Adipose tissue (tissue), 3 donors: ENCODE results near the gene GTSE1. TPM values are rescaled to one million over a fixed set of nuclear protein-coding genes. Genes with fewer than 3 reads are reported as not detected.

Experiments
- H3K27ac ChIP-seq: one replicate; pipeline ENCODE4 v1.5.1; 2013; ENCODE audit warnings: low read depth, low read length
- WGBS, 3 donors: extraction: QIAGEN DNeasy Blood & Tissue Kit; methylation state at CpG; one replicate each; pipeline ENCODE4 v1.1.7; 2013; 5-methylcytosine and 5-hydroxymethylcytosine counted together
- polyA plus RNA-seq, 3 donors: library from polyadenylated mRNA; stranded (reverse); fragments of 200-250 nt; gene quantifications; one replicate each; pipeline ENCODE4 v1.2.3, GENCODE V29; 2013
- donor health status: healthy with polysubstance abuse.
- donor health status: Bipolar disorder and iron deficiency.
- donor health status: healthy.

GTSE1 gene
- polyA plus RNA-seq, 3 donors, result 0.13 to 0.49 (median 0.34) TPM

DNA sequence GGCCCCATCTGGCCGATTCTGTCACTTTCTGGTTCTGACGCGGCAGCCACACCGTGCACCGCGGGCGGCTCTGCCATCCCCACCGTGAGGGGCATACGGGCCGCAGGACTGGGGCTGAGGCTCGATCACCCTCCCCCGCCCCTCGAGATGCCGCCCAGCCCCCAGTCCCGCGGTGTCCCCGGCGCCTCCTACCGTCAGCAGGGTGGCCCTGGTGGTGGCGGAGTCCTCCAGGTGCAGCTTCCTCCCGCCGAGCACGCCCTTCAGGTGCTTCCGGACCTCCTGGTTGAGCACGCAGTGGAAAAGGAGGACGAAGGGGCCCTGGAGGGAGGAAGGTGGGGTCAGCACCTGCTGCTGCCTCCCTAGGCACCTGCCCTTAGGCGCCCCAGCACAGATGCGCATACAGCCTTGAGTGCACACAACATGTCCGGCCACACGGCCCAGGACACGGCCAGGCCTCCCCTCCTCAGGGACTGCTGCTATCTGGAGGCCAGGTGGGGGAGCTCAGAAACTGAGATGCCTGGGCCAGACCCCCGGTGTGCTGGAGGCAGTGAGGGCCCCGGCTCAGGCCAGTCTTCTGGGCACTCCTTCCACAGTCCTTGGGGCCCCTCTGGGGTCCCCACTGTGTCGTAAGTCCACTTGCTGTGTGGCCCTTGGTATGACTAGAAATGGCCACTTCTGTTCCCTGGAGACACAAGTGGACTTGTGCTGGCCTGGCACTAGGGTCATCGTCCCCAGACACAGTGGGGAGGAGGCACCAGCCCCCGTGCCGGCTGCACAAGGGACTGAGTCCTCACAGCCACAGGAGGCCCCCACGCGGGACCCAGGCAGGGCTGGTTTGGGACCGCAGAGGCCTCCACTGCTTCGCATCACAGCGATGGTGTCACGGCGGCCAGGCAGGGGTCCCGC, 70.4 kb downstream of the GTSE1 start:
- no peak overlapping the region for H3K27ac ChIP-seq
- 57 to 76% (median 60%) methylated on average over 41 to 45 of the region's 45 CpGs for WGBS, 3 donors

DNA sequence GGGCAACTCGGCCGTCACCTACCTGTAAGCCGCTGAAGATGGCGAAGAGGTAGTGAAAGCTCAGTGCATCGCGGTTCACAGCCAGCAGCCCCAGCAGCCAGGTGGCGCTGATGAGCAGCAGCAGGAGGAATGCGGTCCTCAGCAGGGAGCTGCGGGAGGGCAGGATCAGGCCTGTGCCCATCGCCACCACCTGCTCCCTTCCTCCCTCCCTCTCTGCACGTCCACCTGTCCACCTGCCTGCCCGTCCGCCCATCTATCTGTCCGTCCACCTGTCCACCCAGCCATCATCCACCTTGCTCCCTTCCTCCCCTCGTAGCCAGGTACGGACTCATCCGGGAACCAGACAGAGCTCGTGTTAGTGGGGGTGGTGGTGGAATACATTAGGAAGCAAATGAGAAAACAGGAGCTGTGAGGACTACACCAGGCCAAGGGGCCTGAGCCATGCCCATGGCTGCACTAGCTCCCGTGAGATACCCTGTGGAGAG, 71.1 kb downstream of the GTSE1 start:
- no peak overlapping the region for H3K27ac ChIP-seq
- WGBS, 3 donors, result 31 to 43% (median 41%) methylated on average over 19 of the region's 19 CpGs

DNA sequence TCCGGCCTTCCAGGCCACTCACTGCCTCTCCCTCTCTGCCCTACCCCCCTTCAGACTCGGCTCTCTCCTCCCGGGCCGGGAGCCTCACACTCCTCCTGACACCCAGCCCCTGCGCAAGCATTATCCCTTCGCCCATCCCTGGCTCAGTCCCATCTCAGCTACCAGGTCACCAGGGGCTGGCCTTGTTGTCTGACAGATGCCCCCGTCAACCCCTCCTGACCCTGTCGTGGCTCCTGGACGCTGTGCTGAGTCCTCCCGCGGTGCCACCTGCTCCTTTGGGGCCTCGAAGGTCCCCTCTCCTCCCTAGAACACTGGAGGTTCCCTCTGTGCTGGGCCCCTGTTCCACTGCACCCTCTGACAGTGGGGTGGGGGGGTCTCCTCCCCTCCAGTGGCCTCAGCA, 71.8 kb downstream of the GTSE1 start:
- 72 to 87% (median 82%) methylated on average over 12 of the region's 12 CpGs for WGBS, 3 donors
- no peak overlapping the region for H3K27ac ChIP-seq

DNA sequence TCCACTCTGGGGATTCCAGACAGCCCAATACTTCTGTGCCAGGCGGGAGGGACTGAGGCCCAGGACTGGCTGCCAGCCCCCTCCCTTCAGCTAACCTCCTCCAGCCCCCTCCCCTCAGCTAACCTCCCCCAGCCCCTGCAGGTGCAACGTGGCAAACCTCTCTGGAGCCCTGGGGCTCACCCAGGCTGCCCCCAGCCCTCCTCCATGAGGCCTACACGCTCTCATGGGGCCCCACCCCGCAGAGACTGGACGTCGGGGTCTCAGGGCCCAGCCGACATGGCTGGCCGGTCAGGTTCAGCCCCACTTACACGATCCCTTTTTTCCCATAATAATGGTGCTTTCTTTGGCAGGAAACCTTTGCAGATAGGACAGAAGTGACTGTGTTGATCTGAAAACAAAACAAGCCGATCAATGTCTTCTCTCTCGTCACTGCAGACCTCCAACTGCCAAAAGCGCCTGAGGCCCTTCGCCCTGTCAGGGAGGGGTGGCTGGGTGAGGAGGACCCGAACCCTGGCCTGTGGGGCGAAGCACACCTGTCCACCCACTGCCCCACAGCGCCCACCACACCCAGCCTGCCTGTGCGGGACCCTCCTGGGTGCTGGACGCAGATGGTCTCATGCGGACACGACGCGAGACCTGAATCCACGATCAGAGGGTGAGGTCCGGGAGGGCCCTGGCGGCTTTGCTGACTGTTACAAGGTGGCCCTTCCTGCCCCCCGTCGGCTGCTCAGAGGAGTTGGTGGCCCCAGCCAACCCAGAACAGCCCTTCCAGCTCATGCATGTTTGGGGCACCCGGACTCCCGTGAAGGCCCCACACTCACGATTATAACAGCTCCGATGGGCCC, 72.4 kb downstream of the GTSE1 start:
- 87 to 92% (median 87%) methylated on average over 25 to 31 of the region's 31 CpGs for WGBS, 3 donors

DNA sequence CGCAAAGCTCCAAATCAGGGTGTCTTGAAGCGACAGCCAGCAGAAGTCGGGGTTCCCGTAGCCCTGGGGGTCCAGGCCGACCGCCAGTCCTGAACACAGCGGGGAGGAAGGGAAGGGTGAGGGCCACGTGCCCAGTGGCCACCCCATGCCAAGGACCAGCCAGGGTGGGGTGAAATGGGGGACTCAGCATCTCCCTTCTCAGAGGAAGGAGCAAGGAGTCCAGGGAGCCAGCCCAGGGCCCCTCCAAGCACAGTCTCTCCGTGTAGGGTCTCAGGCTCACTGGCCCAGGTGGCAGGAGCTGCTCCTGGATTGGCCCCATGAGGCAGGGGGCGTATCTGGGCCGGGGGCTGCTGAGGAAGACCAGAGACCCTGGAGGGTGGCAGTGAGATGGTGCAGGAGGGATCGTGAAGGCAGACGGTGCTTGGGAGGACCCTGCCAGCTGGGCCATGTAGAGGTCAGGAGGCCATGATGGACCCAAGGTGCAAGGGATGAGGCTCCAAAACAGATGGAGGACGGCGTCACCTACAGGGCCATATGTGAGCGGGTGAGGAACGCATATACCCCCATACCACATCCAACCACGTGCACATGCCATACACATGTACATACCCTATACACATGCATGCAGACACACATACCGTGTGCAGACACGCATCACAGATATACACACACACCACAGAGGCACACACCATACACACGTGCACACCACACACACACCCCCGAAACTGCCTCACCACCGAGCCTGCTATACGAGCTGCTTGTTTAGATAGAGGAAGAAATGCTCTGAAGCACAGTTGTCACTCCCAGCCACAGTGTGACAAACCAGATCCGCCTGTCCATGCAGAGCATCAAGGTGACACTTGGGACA, 73.3 kb downstream of the GTSE1 start:
- no peak overlapping the region for H3K27ac ChIP-seq
- 77 to 89% (median 85%) methylated on average over 25 of the region's 25 CpGs for WGBS, 3 donors

More for the DNA sequence above, 72.4 kb downstream of the GTSE1 start:
- H3K27ac ChIP-seq, result no peak overlapping the region

DNA sequence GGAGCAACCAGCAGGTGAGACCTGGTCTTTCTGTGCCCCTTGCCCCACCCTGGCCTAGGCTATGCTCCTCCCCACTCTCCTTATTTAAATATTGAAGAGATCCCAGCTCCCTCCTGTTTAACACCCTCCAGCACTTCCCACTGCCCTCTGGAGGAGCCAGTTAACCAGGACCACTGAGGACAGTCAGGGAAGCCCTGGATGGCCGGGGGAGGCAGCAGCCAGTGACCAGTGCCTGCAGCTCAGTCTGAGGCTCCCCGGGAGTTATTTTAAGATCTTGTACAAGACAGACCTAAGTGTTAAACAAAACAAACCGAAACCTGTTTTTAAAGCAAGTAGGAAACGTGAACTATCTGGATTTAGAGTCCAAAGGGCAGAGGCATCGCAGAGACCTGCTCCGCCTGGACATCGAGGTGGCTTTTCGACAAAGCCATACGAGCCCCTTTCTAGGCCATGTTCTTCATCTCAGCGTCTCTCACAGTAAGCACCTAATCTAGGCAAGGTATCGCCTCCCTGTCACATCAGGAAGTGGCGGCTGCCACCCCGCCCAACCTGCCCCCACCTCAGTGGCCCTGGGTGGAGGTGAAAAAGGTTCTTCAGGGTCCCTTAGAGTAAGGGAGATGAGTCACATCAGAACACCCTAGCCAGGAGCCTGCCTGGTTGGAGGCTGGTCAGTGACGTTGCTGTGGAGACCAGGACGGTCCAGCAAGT, 74.1 kb downstream of the GTSE1 start:
- 45 to 80% (median 77%) methylated on average over 15 of the region's 15 CpGs for WGBS, 3 donors
- no peak overlapping the region for H3K27ac ChIP-seq

DNA sequence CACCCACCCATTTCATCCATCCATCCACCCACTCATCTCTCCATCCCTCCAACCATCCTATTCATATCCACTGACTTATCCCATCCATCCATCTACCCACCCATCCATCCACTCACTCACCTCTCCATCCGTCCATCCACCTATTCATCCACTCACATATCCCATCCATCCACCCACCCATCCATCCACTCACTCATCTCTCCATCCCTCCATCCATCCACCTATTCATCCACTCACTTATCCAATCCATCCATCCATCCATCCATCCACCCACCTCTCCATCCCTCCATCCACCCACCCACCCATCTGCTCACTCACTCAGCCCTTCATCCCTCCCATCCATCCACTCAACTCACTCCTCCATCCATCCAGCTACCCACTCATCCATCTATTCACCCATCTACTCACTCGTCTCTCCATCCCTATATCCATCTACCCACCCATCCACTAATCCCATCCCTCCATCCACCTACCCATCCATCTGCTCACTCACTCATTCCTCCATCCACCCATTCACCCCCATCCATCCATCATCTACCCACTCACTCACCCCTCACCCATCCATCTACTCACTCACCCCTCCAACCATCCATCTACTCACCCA, 75.1 kb downstream of the GTSE1 start:
- WGBS, 3 donors, result 89 to 96% (median 91%) methylated on average over 2 of the region's 2 CpGs

DNA sequence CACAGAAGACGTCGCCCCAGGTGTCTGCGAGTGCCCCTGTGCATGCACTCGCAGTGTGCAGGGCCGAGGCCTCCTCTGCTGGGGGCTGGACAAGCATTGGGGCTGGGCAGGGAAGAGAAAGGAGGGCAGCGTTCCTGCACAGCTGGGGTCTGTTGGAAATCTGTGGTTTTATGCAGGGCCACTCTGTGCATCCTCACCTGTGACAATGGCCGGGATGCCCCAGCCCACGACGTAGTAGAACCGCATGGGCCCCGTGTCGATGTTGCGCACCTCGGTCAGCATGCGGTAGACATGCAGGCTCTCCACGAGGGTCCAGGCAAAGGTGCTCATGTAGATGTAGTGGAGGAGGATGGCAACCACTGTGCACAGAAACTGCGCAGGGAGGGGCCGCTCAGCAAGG, 76.0 kb downstream of the GTSE1 start:
- 86 to 94% (median 92%) methylated on average over 18 of the region's 18 CpGs for WGBS, 3 donors
- no peak overlapping the region for H3K27ac ChIP-seq

More for the DNA sequence above, 75.1 kb downstream of the GTSE1 start:
- no peak overlapping the region for H3K27ac ChIP-seq

DNA sequence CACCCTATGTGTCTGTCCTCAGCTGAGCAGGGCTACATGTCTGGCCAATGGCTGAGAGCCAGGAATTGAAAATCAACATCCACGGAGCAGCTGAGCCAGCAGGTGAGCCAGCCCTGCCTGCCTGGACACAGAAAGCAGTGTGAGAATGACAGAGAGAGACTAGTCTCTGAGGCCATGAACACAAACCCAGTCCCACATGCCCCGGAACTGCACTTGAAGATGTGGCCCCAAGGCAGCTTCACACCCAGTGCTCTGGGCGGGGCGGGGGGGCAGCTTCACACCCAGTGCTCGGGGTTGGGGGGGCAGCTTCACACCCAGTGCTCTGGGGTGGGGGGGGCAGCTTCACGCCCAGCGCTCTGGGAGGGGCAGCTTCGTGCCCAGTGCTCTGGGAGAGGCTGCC, 76.5 kb downstream of the GTSE1 start:
- no peak overlapping the region for H3K27ac ChIP-seq
- 39 to 65% (median 50%) methylated on average over 8 of the region's 8 CpGs for WGBS, 3 donors

DNA sequence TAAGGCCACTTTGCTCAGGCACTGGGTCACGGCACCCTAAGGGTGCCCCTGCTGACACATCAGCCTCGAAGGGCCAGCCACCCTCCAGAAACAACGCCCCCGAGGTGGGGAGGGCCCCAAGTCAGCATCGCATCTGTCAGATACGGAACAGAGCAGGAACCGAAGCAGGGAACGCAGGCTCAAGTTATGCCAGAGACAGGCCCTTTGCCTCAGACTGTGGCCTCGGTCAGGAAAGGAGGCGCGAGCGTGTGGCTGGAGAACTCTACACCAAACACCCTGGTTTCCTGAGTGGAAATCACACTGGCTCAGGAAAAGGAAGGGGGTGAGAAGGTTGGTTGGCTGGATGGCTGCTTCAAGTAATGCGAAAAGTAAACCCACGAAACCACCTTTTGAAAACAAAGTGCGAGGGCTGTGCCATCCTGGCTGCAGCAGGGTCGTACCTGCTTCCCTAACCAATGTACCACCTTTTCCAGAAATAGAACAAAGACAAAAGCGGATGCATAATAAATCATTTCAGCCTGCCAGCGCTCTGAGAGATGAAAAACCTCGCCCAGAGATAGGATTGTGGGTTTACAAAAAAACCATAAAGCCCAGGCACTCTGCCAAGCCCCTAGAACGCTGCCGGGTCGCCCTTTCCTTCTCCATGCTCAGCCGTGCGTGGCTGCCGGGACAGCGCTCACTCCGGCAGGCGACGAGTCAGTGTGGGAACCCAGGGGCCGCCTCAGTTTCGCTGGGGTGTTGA, 77.4 kb downstream of the GTSE1 start:
- WGBS, 3 donors, result 24 to 58% (median 25%) methylated on average over 31 of the region's 31 CpGs
- H3K27ac ChIP-seq, result no peak overlapping the region

DNA sequence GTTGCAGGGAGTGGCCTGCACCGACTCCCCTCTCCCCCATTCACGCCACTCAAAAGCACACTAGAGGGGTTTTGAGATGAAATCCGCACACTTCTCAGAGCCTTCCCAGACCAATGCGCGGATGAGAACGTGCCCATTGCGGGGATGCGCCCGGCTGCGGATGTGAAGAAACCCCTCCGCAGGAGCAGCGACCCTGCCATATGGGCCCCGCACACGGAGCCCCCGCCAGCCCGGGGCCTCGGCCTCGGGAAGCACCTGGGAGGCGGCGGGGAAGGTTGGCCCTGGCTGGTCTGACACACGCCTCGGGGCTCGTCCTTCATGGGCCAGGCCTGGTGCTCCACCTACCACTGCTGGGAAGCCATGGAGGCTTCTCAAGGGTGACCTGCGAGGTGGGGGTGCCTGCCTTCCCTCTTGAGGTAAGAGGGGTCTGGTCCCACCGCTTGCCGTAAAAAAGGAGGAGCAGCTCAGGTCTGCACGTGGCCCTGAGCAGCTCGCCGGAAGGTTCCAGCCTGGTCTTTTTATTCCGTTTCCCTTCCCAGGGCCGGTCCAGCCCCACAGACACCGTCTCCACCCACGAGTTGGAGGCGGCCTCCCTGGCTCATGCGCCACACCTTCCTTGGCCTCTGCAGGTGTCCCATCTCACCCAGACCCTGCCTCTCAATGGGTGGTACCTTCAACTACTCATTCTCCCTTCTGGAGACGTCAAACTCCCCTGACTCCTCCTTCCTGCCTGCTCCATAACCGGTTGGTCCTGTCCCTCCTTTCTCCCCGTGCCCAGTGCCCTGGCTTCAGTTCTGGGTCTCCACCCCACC, 78.2 kb downstream of the GTSE1 start:
- WGBS, 3 donors, result 79 to 89% (median 86%) methylated on average over 35 to 38 of the region's 38 CpGs
- no peak overlapping the region for H3K27ac ChIP-seq

DNA sequence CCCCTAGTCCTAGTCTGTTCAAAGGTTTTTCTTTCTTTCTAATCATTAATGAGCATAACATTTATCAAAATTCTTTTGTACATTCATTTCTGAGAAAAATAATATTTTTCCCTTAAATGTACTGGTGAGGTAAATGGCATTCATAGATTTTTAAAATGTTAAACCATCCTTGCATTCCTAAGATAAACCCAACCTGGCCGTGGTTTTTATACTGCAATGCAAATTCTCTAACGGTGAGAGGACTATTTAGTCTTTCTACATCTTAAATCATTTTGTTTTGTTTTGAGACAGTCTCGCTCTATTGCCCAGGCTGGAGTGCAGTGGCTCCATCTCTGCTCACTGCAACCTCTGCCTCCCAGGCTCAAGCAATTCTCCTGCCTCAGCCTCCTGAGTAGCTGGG, 79.4 kb downstream of the GTSE1 start:
- no peak overlapping the region for H3K27ac ChIP-seq
- WGBS, 3 donors, result 95 to 99% (median 96%) methylated on average over 3 of the region's 3 CpGs

DNA sequence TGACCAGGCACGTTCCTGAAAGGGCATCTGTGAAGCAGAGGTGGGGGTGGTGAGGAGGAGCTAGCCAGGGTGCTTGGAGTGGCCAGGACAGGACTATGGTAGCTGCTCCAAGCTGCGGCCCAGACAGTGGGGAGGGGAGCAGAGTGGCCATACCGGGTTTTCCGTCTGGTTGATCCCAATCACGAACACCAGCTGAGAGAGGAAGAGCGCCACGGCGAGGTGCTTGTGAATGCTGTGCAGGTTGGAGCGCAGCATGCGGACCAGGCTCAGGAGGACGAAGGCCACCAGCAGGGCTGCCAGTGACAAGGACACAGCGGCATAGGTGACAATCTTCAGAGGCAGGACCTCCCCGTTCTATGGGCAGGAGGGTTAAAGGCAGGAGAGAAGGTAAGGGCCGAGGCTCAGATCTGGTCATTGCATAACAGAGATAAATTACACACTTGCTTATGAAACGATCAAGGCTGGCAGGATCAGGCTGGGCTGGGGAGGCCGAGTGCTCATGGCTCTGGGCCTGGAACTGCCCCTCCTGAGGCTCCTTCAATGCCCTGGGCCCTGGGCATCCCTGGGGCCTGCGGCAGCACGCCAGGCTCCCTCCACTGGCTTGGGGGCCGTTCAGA, 80.3 kb downstream of the GTSE1 start:
- H3K27ac ChIP-seq, result no peak overlapping the region
- 50 to 90% (median 90%) methylated on average over 18 to 19 of the region's 19 CpGs for WGBS, 3 donors

DNA sequence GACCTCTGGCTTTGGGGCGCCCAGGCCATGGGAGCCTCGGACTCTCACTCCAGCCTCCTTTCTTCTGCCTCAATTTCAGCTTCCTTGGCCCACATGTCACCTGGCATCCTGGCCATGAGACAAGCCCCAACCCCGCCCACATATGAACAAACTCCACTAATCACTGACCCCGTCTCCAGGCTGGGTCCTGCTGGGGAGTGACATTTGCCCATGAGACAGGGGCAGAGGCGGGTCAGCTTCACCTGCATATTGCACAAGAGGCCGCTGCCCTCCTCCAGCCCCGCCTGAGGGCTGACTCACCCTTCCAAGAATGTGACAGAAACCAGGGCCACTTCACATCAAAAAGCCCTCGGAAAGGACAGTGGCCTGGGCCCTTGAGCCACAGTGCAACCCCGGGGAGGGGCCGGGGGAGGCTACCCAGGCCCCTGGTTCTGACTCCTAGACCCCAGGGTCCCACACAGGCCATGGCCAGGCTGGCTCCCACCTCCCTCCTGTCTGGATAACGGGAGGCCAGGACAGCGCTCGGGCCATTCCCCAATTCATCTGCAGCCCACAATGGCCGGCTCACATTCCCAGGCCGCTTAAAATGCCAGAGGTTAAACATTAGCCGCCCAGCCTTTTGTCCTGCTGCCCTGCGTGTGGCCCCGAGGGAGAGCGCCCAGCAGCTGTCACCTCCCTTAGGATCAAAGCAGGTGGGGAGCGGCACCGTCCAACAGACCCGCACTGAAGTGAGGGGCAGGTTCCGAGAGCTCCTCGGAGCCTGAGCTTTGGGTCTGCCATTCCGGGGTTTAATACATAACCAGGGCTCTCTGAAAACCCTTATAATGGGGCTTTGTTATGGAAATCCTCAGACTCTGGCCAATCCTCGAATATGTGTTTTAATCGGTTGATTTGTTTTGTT, 81.1 kb downstream of the GTSE1 start:
- 18 to 83% (median 77%) methylated on average over 26 to 27 of the region's 27 CpGs for WGBS, 3 donors
- H3K27ac ChIP-seq, result no peak overlapping the region
